HG03159 (cell line): ENCODE measurements around the gene MYO16.
"Not testable (repeated sequence)": the region's sequence is repeated elsewhere in the genome, so short reads cannot be mapped to it uniquely, and the experiment has no call there.

Experiments
- ATAC-seq: cut with Tn5 transposase; IDR thresholded peaks from one replicate; pipeline ENCODE4 v1.9.1; 2021; ENCODE audit warnings: mild to moderate bottlenecking, moderate library complexity; ENCODE audit not compliant: unreplicated experiment

Gene MYO16

GRCh38 chr13:109215377-109215776, 586.0 kb downstream of the MYO16 start:
- ATAC-seq: no peak

GRCh38 chr13:109217510-109217909, 588.1 kb downstream of the MYO16 start:
- ATAC-seq: not testable (repeated sequence)

- no peak for ATAC-seq
Observed at GRCh38 chr13:109220631-109221030, 591.2 kb downstream of the MYO16 start.

- ATAC-seq: no peak
Observed at GRCh38 chr13:109224033-109224432, 594.6 kb downstream of the MYO16 start.

DNA sequence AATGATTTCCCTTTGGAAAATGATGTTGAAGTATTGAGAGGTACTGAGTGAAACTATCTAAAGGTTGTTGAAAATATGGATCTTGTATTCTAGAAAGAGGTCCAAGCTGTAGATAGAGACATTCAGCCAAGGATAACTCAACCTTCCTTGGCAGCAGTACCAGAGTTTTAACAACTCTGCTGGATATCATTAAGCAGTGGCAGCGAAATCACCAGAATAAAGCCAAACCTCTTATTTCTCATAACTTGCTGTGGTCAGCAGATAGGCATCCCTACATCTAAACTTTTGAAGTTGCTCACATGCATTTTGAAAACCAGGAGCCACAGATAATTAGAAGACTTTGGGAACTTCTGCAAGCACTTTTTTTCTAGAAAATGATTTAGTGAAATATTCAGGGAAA, 597.2 kb downstream of the MYO16 start:
- ATAC-seq: no peak

GRCh38 chr13:109227344-109227940, 598.0 kb downstream of the MYO16 start:
- ATAC-seq: no peak

GRCh38 chr13:109228211-109228610, 598.8 kb downstream of the MYO16 start:
- no peak for ATAC-seq

- ATAC-seq: no peak
Observed at GRCh38 chr13:109231888-109232287, 602.5 kb downstream of the MYO16 start.

- peak; percentile 62 for ATAC-seq
Observed at GRCh38 chr13:109233293-109233692, 603.9 kb downstream of the MYO16 start.

GRCh38 chr13:109235901-109236300, 606.5 kb downstream of the MYO16 start:
- ATAC-seq: no peak

GRCh38 chr13:109241160-109241559, 611.7 kb downstream of the MYO16 start:
- ATAC-seq: no peak

DNA sequence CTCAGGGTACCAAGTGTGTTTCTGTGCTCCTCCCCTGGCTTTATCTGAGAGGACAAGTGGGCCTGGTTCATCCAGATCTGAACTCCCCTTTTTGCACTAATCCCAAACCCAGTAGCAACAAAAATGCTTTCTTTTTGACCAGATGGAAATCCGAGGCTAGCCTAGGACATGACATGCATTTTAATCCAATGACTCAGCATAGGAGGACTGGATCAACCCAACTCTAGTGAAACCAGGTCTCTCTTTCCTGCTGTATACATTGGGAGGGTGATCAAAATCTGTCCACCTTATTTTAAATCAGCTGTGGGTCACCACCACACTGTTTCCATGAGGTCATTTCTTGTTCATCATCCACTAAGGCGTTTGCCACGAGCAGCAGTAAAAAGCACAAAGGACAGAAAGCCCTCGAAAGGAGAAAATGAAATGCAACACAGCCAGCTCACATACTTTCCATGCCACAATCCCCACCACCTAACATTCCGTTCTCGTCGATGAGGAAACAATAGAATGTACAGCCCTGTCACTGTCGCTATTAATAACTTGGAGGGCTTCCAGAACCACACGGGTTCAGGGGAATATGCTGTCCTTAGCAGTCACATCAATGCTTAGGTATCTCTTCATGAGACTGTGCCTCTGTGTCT, 614.0 kb downstream of the MYO16 start:
- no peak for ATAC-seq

DNA sequence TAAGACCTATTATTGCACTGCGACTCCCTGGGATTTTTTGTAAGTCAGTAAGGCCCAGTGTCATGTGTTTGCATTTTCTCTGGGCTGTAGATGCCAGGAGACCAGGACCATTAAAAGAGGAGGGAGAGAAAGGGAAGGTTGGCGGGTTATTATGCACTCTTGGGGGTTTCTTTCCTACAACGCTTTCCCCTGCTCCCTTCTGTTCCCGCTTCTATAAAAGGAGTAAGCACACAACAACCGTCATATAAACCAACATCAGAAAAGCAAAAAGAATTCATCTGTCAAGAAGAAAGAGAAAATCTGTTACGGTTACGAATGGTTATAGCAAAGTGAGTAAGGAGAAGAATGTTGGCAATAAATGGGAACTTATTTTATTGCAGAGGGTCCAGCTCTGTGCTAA, 615.2 kb downstream of the MYO16 start:
- ATAC-seq: no peak

GRCh38 chr13:109246001-109246400, 616.6 kb downstream of the MYO16 start:
- ATAC-seq: no peak

DNA sequence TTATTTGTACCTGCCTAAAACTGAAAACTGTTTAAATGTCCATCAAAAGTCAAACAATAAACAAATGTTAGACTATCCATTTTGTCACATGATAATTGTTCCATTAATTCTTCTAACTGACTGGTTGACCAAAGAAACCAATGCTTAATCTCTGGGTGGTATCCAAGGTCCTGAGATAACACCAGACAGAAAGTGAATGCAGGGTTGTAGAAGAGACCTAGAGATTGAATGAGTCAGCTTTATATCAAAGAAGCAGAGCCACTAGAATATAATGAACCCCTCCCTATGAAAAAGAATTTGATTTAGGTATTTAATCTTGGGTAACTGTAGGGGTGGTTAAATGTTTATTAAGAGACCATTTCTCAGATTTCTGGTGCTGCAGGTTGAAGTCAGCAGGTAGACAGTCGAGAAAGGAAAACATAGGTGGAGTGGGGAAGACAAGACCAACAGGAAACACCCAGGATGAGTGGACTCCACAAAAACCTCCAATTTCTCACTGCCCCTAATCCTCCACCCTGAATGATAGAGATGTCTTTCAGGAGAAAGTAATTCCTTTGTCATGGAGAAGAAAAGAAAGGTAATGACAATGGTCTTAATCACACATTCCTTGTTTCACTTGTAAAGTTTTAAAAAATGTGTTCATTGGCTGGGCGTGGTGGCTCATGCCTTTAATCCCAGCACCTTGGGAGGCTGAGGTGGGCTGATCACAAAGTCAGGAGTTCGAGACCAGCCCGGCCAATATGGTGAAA, 620.5 kb downstream of the MYO16 start:
- no peak for ATAC-seq

DNA sequence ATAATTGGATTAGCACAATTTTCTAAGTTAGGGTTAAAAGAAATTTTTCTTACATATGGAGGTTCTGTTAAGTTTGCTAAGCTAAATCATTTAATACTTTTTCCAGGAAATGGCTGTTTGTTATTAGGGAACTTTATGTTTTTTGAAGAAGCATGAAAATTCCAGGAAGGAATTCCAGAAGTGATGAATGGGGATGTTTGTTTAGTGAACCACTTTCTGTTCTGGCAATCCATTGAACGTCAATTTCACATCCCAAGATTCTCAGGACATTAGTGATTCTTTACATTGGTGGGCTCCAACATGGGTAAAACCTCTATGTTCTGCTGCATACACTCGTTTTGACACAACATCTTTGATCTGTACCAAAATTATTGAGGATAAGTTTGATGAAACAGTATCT, 622.5 kb downstream of the MYO16 start:
- no peak for ATAC-seq

DNA sequence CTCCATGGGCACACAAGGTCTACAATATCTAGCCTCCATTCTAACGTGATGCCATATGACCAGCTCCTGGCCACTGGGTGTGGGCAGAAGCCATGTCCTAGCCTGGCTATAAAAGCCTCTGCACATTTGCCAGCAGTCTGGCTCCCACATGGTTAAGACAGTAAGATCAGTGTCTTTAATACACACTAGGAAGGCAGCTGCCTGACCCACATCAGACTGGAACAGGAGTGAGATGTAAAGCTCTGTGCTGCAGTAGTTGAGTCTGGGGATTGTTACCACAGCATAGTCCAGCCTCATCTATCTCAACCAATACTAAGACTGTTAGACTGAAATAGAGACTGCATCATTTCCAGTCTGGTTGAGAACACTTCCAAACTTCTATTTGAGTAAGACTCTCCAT, 623.9 kb downstream of the MYO16 start:
- ATAC-seq: no peak

DNA sequence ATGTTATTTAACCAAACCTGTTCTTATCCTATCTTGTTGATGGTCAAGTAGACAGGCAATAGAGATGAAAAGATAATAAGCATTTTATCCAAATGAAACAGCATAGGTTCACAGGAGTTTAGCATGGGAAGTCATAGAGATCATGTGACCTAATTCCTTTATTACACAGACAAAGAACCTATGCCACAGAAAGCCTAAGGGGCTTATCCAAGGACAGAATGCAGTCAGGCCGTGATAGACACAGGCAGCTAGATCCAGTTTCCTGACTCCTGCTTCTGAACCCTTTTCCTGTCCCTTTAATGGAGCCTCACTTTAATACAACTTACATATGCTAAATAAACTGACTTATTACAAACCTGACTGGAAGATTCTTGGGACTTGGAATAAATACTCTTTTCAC, 624.9 kb downstream of the MYO16 start:
- no peak for ATAC-seq

- ATAC-seq: no peak
Observed at GRCh38 chr13:109255141-109255856, 625.9 kb downstream of the MYO16 start.

DNA sequence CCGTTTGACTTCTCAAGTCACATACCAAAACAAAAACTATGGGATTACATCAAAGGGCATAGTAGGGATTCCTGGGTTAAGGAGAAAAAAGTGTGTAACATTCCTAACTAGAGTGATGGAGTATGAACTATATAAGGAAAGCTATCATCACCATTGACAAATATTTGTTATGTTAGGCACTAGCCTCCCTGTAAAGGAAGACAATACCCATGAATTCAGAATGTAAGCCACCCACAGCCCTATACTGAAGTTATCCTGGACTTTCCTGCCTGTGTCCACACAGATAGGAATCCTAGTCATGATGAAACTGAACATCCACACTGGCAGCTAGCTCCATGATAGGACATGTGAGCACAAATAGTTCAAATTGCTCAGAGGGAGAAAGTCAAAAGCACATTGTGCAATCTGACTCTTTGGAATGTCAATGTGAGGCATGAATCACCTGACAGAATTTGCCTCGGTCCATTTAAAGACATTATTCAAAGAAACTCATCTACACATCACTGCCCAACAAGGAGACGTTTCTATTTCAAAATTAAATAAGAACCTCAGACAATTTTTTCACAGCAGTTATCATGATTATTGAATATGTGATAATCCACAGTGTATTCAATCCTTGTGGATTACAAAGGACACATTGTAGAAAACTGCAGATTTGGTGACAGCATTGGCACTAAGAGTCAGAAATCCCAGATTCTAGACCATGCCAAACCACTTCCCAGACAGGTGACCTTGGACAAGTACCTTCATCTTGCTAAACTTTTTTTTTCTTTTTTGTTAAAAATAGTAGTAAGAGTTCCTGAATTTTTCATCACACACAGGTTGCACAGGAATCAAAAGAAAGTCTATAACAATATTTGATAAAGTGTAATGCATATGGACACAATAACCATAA, 627.7 kb downstream of the MYO16 start:
- no peak for ATAC-seq
